Measurements from ENCODE around the gene EBLN1.

GRCh38 chr10:22218448-22218847, 633 bp upstream of the EBLN1 start:
- TF ChIP-seq CEBPB (IDR thresholded peaks at IDR 0.05) = no peak
- TF ChIP-seq TAF1 (IDR thresholded peaks at IDR 0.05; ENCODE audit: low read depth) = no peak
- no peak for TF ChIP-seq CREB1 (IDR thresholded peaks at IDR 0.05; ENCODE audit: low read depth)
- TF ChIP-seq MAX (IDR thresholded peaks at IDR 0.05) = no peak
- TF ChIP-seq YY1 (IDR thresholded peaks at IDR 0.05; ENCODE audit: low read depth) = no peak
- TF ChIP-seq EGR1 (IDR thresholded peaks at IDR 0.05) = no peak
- TF ChIP-seq TEAD4 (IDR thresholded peaks at IDR 0.05) = no peak
- TF ChIP-seq RAD21 (IDR thresholded peaks at IDR 0.05; ENCODE audit: low read depth) = no peak
- TF ChIP-seq ZBTB7A (IDR thresholded peaks at IDR 0.05; ENCODE audit: low read depth) = no peak
- no peak for TF ChIP-seq REST (IDR thresholded peaks at IDR 0.05; ENCODE audit: low read depth)
- no peak for TF ChIP-seq USF1 (IDR thresholded peaks at IDR 0.05)
- TF ChIP-seq EP300 (IDR thresholded peaks at IDR 0.05; ENCODE audit: borderline replicate concordance) = no peak
- no peak for TF ChIP-seq FOXM1 (IDR thresholded peaks at IDR 0.05; ENCODE audit: borderline replicate concordance, low read depth)
- no peak for TF ChIP-seq NFIC (IDR thresholded peaks at IDR 0.05)
